Panc1 (cell line): Measurements from ENCODE around the gene BSND. TPM values are rescaled to one million over a fixed set of nuclear protein-coding genes. Genes with fewer than 3 reads are reported as not detected.
A peak's percentile ranks its signal among the peaks of the same experiment; 100 is the strongest.

ENCODE experiments used
- ATAC-seq: fragments of 200-7000 bp; cut with Tn5 transposase; 2 replicates; pipeline ENCODE4 v1.9.1; 2020; ENCODE audit warnings: mild to moderate bottlenecking, moderate library complexity
- BruUV-seq: library from RNA; stranded (reverse); fragments of 400-500 nt; replicated peaks from 2 replicates; lab custom pipeline; 2021; lab: Mats Ljungman, UMichigan
- CTCF ChIA-PET: fragments of 300-600 bp; sonication (Branson Sonifier 250); formaldehyde crosslinking; loops from one replicate; lab custom pipeline; 2022; ENCODE audit warnings: antibody characterized with exemption; lab: Charles Lee
- POLR2A ChIA-PET: fragments of 300-600 bp; sonication (Branson Sonifier 250); formaldehyde crosslinking; loops from one replicate; lab custom pipeline; 2022; ENCODE audit warnings: antibody characterized with exemption; lab: Charles Lee
- DNase-seq: peaks from one replicate; pipeline ENCODE4 v3.0.0-alpha.2; 2010; ENCODE audit warnings: low read depth, low spot score
- H3K27ac ChIP-seq: 2 replicates; pipeline ENCODE4 v1.5.1; 2011; ENCODE audit warnings: mild to moderate bottlenecking, low read length, inconsistent platforms
- H3K27me3 ChIP-seq: fragments of 200-500 bp; sonication (Bioruptor generic); 2 replicates; pipeline ENCODE4 v1.6.0; 2014; ENCODE audit warnings: low read length, inconsistent platforms; ENCODE audit not compliant: control insufficient read depth, insufficient read depth
- H3K36me3 ChIP-seq: fragments of 200-500 bp; sonication (Bioruptor generic); 2 replicates; pipeline ENCODE4 v1.5.1; 2014; ENCODE audit warnings: inconsistent platforms, mild to moderate bottlenecking, low read length, moderate library complexity; ENCODE audit not compliant: control insufficient read depth, insufficient read depth
- H3K4me1 ChIP-seq: 2 replicates; pipeline ENCODE4 v1.5.1; 2011; ENCODE audit warnings: inconsistent platforms, mild to moderate bottlenecking, low read length, moderate library complexity; ENCODE audit not compliant: control insufficient read depth, insufficient read depth
- H3K4me3 ChIP-seq, 2 experiments: 2 replicates each; pipeline ENCODE4 v1.5.1; 2011 to 2012; ENCODE audit warnings: low read depth in 2 of 2, low read length in 2 of 2, mild to moderate bottlenecking in 2 of 2, inconsistent platforms in 1 of 2, moderate library complexity in 1 of 2
- H3K9me3 ChIP-seq: fragments of 200-500 bp; sonication (Bioruptor generic); 2 replicates; pipeline ENCODE4 v1.5.1; 2014; ENCODE audit warnings: low read depth, mild to moderate bottlenecking, inconsistent platforms, low read length, moderate library complexity; ENCODE audit not compliant: control insufficient read depth, insufficient read depth
- CTCF ChIP-seq: fragments of 450-650 bp; IDR thresholded peaks from 2 replicates; pipeline ENCODE4 v1.5.1; 2017; ENCODE audit warnings: mild to moderate bottlenecking
- POLR2AphosphoS5 ChIP-seq: IDR thresholded peaks from 2 replicates; pipeline ENCODE4 v1.6.1; 2012; ENCODE audit warnings: mild to moderate bottlenecking, low read depth, low read length, moderate library complexity
- REST ChIP-seq, 2 experiments: IDR thresholded peaks; 2 replicates each; pipeline ENCODE4 v1.6.1; 2011 to 2012; ENCODE audit warnings: low read depth in 2 of 2, control low read depth in 1 of 2, low read length in 1 of 2, mild to moderate bottlenecking in 1 of 2, moderate library complexity in 1 of 2; ENCODE audit not compliant: insufficient read depth in 1 of 2
- SIN3A ChIP-seq: IDR thresholded peaks from 2 replicates; pipeline ENCODE4 v1.6.1; 2012; ENCODE audit warnings: low read depth, mild to moderate bottlenecking, low read length, moderate library complexity, borderline replicate concordance; ENCODE audit not compliant: insufficient read depth
- TCF7L2 ChIP-seq: IDR thresholded peaks from 2 replicates; pipeline ENCODE4 v1.6.1; 2011; ENCODE audit warnings: mild to moderate bottlenecking, low read depth, low read length, inconsistent platforms
- in situ Hi-C: cut with HindIII; loops from 2 replicates; pipeline ENCODE4 v1.10.0; 2016; ENCODE audit warnings: low sequenced_read_pairs, low pct_unique_long_range_greater_than_20kb
- intact Hi-C: fragments of 100-400 bp; cut with micrococcal nuclease; formaldehyde crosslinking; loops from one replicate; pipeline ENCODE4 v1.10.0; 2022; ENCODE audit not compliant: unreplicated experiment
- total RNA-seq: library from RNA; stranded (reverse); gene quantifications from one replicate; pipeline ENCODE4 v1.2.1, GENCODE V29; 2021; ENCODE audit not compliant: unreplicated experiment

BSND gene
- total RNA-seq, 1 experiment from 2014 or later, result not detected

GRCh38 chr1:54971317-54971791 lies 27.4 kb upstream of the BSND start:
- Histone ChIP-seq H3K9me3 (no peaks in the 10 kb centered on the region), H3K4me3 (no peak overlapping the region), H3K27ac (no peak overlapping the region), H3K36me3 (no peaks in the 10 kb centered on the region), H3K4me1 (peaks cover 4% of the 10 kb centered on the region; the same call in 1 of the 2 replicates), H3K27me3 (no peaks in the 10 kb centered on the region)
- TF ChIP-seq REST (IDR thresholded peaks at IDR 0.05; ENCODE audit: insufficient read depth in 1 of 2, low read depth in 2 of 2, low read length in 1 of 2), result no peak
- TF ChIP-seq TCF7L2, result no peak
- no peak for TF ChIP-seq CTCF
- no peak for TF ChIP-seq SIN3A
- no peak for TF ChIP-seq POLR2AphosphoS5
- in situ Hi-C loops, result no loop called here
- peak; percentile 52 for DNase-seq
- ChIA-PET POLR2A (no interaction called here), CTCF (interaction anchor here (1.1 kb wide), 1 partner anchor 26 kb away, joined by 5 read pairs; no protein-coding TSS in a partner anchor)
- no TSS peak for BruUV-seq
- intact Hi-C loops, result no loop called here
- ATAC-seq, result peak; percentile 65

GRCh38 chr1:54972436-54972835 lies 26.3 kb upstream of the BSND start:
- in situ Hi-C loops (no loop called here), intact Hi-C loops (no loop called here)
- no peaks in the 10 kb centered on the region for H3K9me3 ChIP-seq
- DNase-seq (no peak), ATAC-seq (no peak)
- no peak overlapping the region for H3K4me3 ChIP-seq
- ChIA-PET POLR2A (no interaction called here), CTCF (interaction anchor here (0.5 kb wide), 1 partner anchor 78 kb away, joined by 4 read pairs; no protein-coding TSS in a partner anchor)
- H3K36me3 ChIP-seq, result no peaks in the 10 kb centered on the region
- H3K27me3 ChIP-seq, result no peaks in the 10 kb centered on the region
- no peak overlapping the region for H3K27ac ChIP-seq
- TF ChIP-seq POLR2AphosphoS5, result no peak
- TF ChIP-seq SIN3A, result no peak
- no peak for TF ChIP-seq REST (IDR thresholded peaks at IDR 0.05; ENCODE audit: insufficient read depth in 1 of 2, low read depth in 2 of 2, low read length in 1 of 2)
- no peak for TF ChIP-seq CTCF
- TF ChIP-seq TCF7L2, result no peak
- peaks cover 4% of the 10 kb centered on the region; the same call in 1 of the 2 replicates for H3K4me1 ChIP-seq
- BruUV-seq, result no TSS peak
